GM10266 (cell line): ENCODE measurements around the gene SEZ6L.

ENCODE experiments used
- DNase-seq: peaks from one replicate; pipeline ENCODE4 v3.0.0; 2012; ENCODE audit errors: extremely low spot score
- CTCF ChIP-seq: IDR thresholded peaks from 2 replicates; pipeline ENCODE4 v1.5.1; 2012; ENCODE audit warnings: mild to moderate bottlenecking, low read depth; ENCODE audit not compliant: control insufficient read depth, insufficient read depth; ENCODE audit errors: missing control alignments

Gene SEZ6L

GRCh38 chr22:26289611-26290101, 120.4 kb downstream of the SEZ6L start:
- no peak for TF ChIP-seq CTCF
- DNase-seq, result no peak

GRCh38 chr22:26291940-26292666, 122.8 kb downstream of the SEZ6L start:
- no peak for DNase-seq
- no peak for TF ChIP-seq CTCF

GRCh38 chr22:26292667-26292995, 123.4 kb downstream of the SEZ6L start:
- no peak for DNase-seq
- no peak for TF ChIP-seq CTCF

- no peak for DNase-seq
- no peak for TF ChIP-seq CTCF
Observed at GRCh38 chr22:26295563-26296126, 126.4 kb downstream of the SEZ6L start.

- TF ChIP-seq CTCF, result no peak
- no peak for DNase-seq
Observed at GRCh38 chr22:26298605-26299310, 129.5 kb downstream of the SEZ6L start.

GRCh38 chr22:26302726-26303125, 133.5 kb downstream of the SEZ6L start:
- DNase-seq, result no peak
- TF ChIP-seq CTCF, result no peak

GRCh38 chr22:26303475-26303874, 134.2 kb downstream of the SEZ6L start:
- TF ChIP-seq CTCF, result no peak
- DNase-seq, result no peak
